Measurements from ENCODE around the gene ALDH16A1. TPM values are rescaled to one million over a fixed set of nuclear protein-coding genes. Genes with fewer than 3 reads are reported as not detected.

ALDH16A1 gene
- total and polyA plus RNA-seq, 9 donors, result 0.93 to 24.2 (median 20.2) TPM

DNA sequence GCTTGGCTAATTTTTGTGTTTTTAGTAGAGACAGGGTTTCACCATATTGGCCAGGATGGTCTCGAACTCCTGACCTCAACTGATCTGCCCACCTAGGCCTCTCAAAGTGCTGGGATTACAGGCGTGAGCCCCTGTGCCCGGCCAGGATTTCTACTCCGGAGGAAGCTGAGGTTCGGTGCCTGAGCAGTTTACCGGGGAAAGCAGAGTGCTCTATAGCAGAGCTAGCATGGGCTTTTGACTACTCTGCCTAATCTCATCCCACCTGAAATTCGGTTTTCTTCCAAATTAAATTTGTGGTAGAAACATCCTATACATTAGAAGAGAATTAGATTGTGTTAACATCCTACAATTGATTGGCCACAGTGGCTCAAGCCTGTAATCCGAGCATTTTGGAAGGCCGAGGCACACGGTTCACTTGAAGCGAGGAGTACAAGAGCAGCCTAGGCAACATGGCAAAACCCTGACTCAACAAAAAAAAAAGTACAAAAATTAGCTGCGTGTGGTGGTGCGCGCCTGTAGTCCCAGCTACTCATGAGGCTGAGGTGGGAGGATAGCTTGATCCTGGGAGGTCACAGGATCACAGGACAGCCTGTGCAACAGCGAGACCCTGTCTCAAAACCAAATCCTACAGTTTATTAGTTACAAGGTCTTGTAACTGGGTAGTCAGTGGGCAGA is 36.0 kb downstream of the ALDH16A1 start:
- Histone ChIP-seq H3K4me3 (peak overlapping the region; percentile 65), H3K4me1 (ENCODE audit: insufficient read depth) (peaks cover 9% of the 10 kb centered on the region), H3K36me3 (no peaks in the 10 kb centered on the region), H3K27me3 (no peaks in the 10 kb centered on the region), H3K9me3 (no peaks in the 10 kb centered on the region), H3K27ac (peak overlapping the region in 1 of 2 donors; percentile 0)
- 11 to 19% (median 11%) methylated on average over 15 of the region's 15 CpGs for WGBS, 3 donors
- intact Hi-C loops (cut with DNase I), result loop anchor here in 1 of 4 donors (10.0 kb wide), 1 partner anchor 186 kb away; the partner anchor contains the start of gene PRMT1
- DNase-seq, result no peak
- TF ChIP-seq EP300 (IDR thresholded peaks at IDR 0.05) (no peak), POLR2A (IDR thresholded peaks at IDR 0.05) (no peak)
- TF ChIP-seq, protein P1, sequence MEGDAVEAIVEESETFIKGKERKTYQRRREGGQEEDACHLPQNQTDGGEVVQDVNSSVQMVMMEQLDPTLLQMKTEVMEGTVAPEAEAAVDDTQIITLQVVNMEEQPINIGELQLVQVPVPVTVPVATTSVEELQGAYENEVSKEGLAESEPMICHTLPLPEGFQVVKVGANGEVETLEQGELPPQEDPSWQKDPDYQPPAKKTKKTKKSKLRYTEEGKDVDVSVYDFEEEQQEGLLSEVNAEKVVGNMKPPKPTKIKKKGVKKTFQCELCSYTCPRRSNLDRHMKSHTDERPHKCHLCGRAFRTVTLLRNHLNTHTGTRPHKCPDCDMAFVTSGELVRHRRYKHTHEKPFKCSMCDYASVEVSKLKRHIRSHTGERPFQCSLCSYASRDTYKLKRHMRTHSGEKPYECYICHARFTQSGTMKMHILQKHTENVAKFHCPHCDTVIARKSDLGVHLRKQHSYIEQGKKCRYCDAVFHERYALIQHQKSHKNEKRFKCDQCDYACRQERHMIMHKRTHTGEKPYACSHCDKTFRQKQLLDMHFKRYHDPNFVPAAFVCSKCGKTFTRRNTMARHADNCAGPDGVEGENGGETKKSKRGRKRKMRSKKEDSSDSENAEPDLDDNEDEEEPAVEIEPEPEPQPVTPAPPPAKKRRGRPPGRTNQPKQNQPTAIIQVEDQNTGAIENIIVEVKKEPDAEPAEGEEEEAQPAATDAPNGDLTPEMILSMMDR (IDR thresholded peaks at IDR 0.05), result no peak

DNA sequence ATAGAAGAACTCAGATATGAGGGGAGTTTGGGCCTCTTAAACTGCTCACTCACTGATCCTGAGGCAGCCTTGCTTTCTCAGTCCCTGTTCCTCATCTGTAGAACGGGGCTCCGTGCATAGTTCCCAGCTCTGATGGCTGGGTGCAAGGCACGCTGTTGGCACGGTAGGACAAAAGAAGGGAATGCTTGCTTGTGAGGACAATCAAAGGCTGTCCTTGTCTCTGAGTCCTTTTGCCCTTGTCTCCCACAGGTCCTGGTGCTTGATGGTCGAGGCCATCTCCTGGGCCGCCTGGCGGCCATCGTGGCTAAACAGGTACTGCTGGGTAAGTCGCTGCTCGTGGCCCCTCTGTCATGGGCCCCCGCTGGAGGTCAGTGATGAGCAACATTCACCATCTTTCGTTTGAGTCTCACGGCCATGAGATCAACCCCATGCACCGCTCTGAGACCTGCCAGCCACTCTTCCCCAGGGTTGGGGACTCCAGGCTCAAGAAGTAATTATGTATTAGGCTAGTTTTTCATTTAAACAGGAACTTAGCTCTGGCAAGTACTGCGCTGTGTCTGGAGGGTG is 36.7 kb downstream of the ALDH16A1 start:
- TF ChIP-seq, protein P1 (IDR thresholded peaks at IDR 0.05), result no peak
- TF ChIP-seq POLR2A (IDR thresholded peaks at IDR 0.05) (no peak), EP300 (IDR thresholded peaks at IDR 0.05) (no peak)
- DNase-seq, result no peak
- Histone ChIP-seq H3K4me3 (no peak overlapping the region), H3K36me3 (no peaks in the 10 kb centered on the region), H3K27me3 (no peaks in the 10 kb centered on the region), H3K4me1 (ENCODE audit: insufficient read depth) (peaks cover 9% of the 10 kb centered on the region), H3K27ac (peak overlapping the region in 1 of 2 donors; percentile 0), H3K9me3 (no peaks in the 10 kb centered on the region)
- 29 to 52% (median 38%) methylated on average over 15 of the region's 15 CpGs for WGBS, 3 donors
- intact Hi-C loops (cut with DNase I), result loop anchor here in 1 of 4 donors (10.0 kb wide), 1 partner anchor 185 kb away; the partner anchor contains the start of gene PRMT1

DNA sequence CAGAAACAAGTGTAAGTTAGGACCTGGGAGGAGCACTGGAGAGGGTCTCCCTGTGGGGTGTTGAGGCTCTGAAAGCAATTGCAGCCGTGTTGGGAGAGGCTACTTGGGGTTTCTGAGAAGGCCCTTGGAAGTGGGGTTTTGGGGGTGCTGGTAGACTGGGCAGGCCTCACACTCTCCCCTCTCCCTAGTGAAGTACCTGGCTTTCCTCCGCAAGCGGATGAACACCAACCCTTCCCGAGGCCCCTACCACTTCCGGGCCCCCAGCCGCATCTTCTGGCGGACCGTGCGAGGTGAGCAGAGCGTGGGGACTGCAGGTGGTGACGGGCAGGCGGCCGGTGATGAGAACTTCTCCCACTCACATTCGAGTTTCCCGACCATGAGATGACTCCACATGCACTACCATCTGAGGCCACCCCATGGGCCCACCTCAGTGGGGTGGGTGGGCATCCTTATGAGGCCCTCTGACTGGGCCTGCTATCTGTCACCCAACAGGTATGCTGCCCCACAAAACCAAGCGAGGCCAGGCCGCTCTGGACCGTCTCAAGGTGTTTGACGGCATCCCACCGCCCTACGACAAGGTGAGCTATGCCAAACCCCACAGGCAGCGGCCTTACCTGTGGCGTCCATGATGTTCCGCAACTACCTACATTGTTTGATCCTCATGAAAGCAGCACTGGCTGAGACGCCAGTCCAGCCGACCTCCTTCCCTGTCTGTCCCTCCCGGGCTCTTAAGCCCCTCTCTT is 37.4 kb downstream of the ALDH16A1 start:
- peaks cover 9% of the 10 kb centered on the region for H3K4me1 ChIP-seq (ENCODE audit: insufficient read depth)
- no peak overlapping the region for H3K4me3 ChIP-seq
- intact Hi-C loops (cut with DNase I), result no loop called here
- H3K27me3 ChIP-seq, result no peaks in the 10 kb centered on the region
- H3K27ac ChIP-seq, result no peak overlapping the region
- peak in 1 of 5 donors; percentile 35 for DNase-seq
- H3K9me3 ChIP-seq, result no peaks in the 10 kb centered on the region
- TF ChIP-seq POLR2A (IDR thresholded peaks at IDR 0.05) (no peak), EP300 (IDR thresholded peaks at IDR 0.05) (no peak)
- TF ChIP-seq, protein P1 (IDR thresholded peaks at IDR 0.05), result no peak
- WGBS, 3 donors, result 73 to 78% (median 75%) methylated on average over 27 of the region's 27 CpGs
- H3K36me3 ChIP-seq, result no peaks in the 10 kb centered on the region

DNA sequence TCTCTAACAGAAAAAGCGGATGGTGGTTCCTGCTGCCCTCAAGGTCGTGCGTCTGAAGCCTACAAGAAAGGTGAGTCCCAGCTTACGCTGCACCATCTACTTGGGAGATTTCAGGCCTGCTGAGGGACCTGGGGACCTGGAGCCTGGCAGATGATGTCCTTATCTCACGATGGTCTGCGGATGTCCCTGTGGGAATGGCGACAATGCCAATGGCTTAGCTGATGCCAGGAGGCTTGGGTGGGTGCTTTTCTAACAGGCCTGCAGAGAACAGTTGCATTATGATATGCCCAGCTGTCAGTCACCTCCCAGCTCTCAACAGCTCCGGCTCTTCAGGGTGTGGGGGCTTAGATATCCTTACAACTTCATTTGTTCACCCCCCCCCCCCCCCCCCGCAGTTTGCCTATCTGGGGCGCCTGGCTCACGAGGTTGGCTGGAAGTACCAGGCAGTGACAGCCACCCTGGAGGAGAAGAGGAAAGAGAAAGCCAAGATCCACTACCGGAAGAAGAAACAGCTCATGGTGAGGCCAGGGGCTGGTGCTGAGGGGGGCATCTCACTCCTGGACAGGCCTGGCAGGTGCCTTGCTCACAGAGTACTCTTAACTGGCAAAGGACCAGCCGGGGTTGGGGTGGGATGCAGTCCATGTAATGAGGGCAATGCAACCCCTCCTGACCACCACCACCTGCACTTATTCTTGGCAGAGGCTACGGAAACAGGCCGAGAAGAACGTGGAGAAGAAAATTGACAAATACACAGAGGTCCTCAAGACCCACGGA is 38.2 kb downstream of the ALDH16A1 start:
- DNase-seq, result peak in 2 of 5 donors; percentile 31 to 45
- intact Hi-C loops (cut with DNase I), result no loop called here
- Histone ChIP-seq H3K27me3 (no peaks in the 10 kb centered on the region), H3K4me1 (ENCODE audit: insufficient read depth) (peaks cover 9% of the 10 kb centered on the region), H3K27ac (no peak overlapping the region), H3K36me3 (no peaks in the 10 kb centered on the region), H3K9me3 (no peaks in the 10 kb centered on the region), H3K4me3 (no peak overlapping the region)
- TF ChIP-seq, protein P1 (IDR thresholded peaks at IDR 0.05), result no peak
- 61 to 65% (median 62%) methylated on average over 17 of the region's 17 CpGs for WGBS, 3 donors
